ENCODE data around the gene PSMA5.

Gene PSMA5

GRCh38 chr1:109351457-109351856, 74.8 kb downstream of the PSMA5 start:
- H3K4me2 ChIP-seq (ENCODE audit: low read length), result no peak overlapping the region
- H3F3A ChIP-seq (ENCODE audit: control insufficient read depth, insufficient read depth), result no peaks in the 10 kb centered on the region
- no peaks in the 10 kb centered on the region for H3K27me3 ChIP-seq (ENCODE audit: control insufficient read depth, low read length)
- TF ChIP-seq CTCF (IDR thresholded peaks at IDR 0.05; ENCODE audit: low read depth, low read length, poor library complexity, severe bottlenecking), result no peak
- no peak for TF ChIP-seq EZH2phosphoT487 (IDR thresholded peaks at IDR 0.05; ENCODE audit: borderline replicate concordance, low read length)
- H4K20me1 ChIP-seq (ENCODE audit: control insufficient read depth, insufficient read depth, low read depth, low read length), result no peaks in the 10 kb centered on the region; the same call in 1 of the 2 replicates
- H3K9me2 ChIP-seq (replicated peaks; ENCODE audit: control insufficient read depth, low read length), result no peaks in the 10 kb centered on the region
- H3K9me3 ChIP-seq (ENCODE audit: control insufficient read depth, insufficient read depth, low read length), result no peaks in the 10 kb centered on the region
- H3K4me3 ChIP-seq (ENCODE audit: low read length), result no peak overlapping the region
- no peaks in the 10 kb centered on the region for H3K79me2 ChIP-seq (ENCODE audit: control insufficient read depth, low read length)
- H3K4me1 ChIP-seq (ENCODE audit: control insufficient read depth, low read length), result no peaks in the 10 kb centered on the region
- no peaks in the 10 kb centered on the region for H3K36me3 ChIP-seq (ENCODE audit: control insufficient read depth, low read length)
- no peak overlapping the region for H3K27ac ChIP-seq (ENCODE audit: low read depth, low read length)

GRCh38 chr1:109350655-109351054, 75.6 kb downstream of the PSMA5 start:
- no peak overlapping the region for H3K4me3 ChIP-seq (ENCODE audit: low read length)
- H3K27ac ChIP-seq (ENCODE audit: low read depth, low read length), result no peak overlapping the region
- no peaks in the 10 kb centered on the region for H3F3A ChIP-seq (ENCODE audit: control insufficient read depth, insufficient read depth)
- no peaks in the 10 kb centered on the region for H3K27me3 ChIP-seq (ENCODE audit: control insufficient read depth, low read length)
- no peak overlapping the region for H3K4me2 ChIP-seq (ENCODE audit: low read length)
- TF ChIP-seq CTCF (IDR thresholded peaks at IDR 0.05; ENCODE audit: low read depth, low read length, poor library complexity, severe bottlenecking) (no peak), EZH2phosphoT487 (IDR thresholded peaks at IDR 0.05; ENCODE audit: borderline replicate concordance, low read length) (no peak)
- H3K4me1 ChIP-seq (ENCODE audit: control insufficient read depth, low read length), result no peaks in the 10 kb centered on the region
- no peaks in the 10 kb centered on the region for H4K20me1 ChIP-seq (ENCODE audit: control insufficient read depth, insufficient read depth, low read depth, low read length)
- no peaks in the 10 kb centered on the region for H3K9me3 ChIP-seq (ENCODE audit: control insufficient read depth, insufficient read depth, low read length)
- H3K9me2 ChIP-seq (replicated peaks; ENCODE audit: control insufficient read depth, low read length), result no peaks in the 10 kb centered on the region
- H3K79me2 ChIP-seq (ENCODE audit: control insufficient read depth, low read length), result no peaks in the 10 kb centered on the region
- no peaks in the 10 kb centered on the region for H3K36me3 ChIP-seq (ENCODE audit: control insufficient read depth, low read length)

- Histone ChIP-seq H3K36me3 (ENCODE audit: control insufficient read depth, low read length) (no peaks in the 10 kb centered on the region), H3K9me2 (replicated peaks; ENCODE audit: control insufficient read depth, low read length) (no peaks in the 10 kb centered on the region)
These were observed 76.1 kb downstream of the PSMA5 start for GRCh38 chr1:109350182-109350581.

More at GRCh38 chr1:109350182-109350581, 76.1 kb downstream of the PSMA5 start:
- no peak overlapping the region for H3K4me2 ChIP-seq (ENCODE audit: low read length)
- no peaks in the 10 kb centered on the region for H3F3A ChIP-seq (ENCODE audit: control insufficient read depth, insufficient read depth)
- no peak overlapping the region for H3K27ac ChIP-seq (ENCODE audit: low read depth, low read length)
- H4K20me1 ChIP-seq (ENCODE audit: control insufficient read depth, insufficient read depth, low read depth, low read length), result no peaks in the 10 kb centered on the region
- H3K79me2 ChIP-seq (ENCODE audit: control insufficient read depth, low read length), result no peaks in the 10 kb centered on the region
- no peaks in the 10 kb centered on the region for H3K27me3 ChIP-seq (ENCODE audit: control insufficient read depth, low read length)
- TF ChIP-seq CTCF (IDR thresholded peaks at IDR 0.05; ENCODE audit: low read depth, low read length, poor library complexity, severe bottlenecking), result no peak
- TF ChIP-seq EZH2phosphoT487 (IDR thresholded peaks at IDR 0.05; ENCODE audit: borderline replicate concordance, low read length), result no peak
- no peak overlapping the region for H3K4me3 ChIP-seq (ENCODE audit: low read length)
- no peaks in the 10 kb centered on the region for H3K9me3 ChIP-seq (ENCODE audit: control insufficient read depth, insufficient read depth, low read length)
- no peaks in the 10 kb centered on the region for H3K4me1 ChIP-seq (ENCODE audit: control insufficient read depth, low read length)
